B cell (primary cell): Measurements from ENCODE around the gene JUND. TPM values are rescaled to one million over a fixed set of nuclear protein-coding genes. Genes with fewer than 3 reads are reported as not detected.

Experiments
- ATAC-seq: fragments of 200-7000 bp; cut with Tn5 transposase; one replicate; pipeline ENCODE4 v1.10.0; 2021; ENCODE audit warnings: low read depth, mild to moderate bottlenecking, moderate number of reproducible peaks, moderate library complexity
- CTCF ChIA-PET: fragments of 350-600 bp; sonication (Branson Sonifier 250); formaldehyde crosslinking; loops from one replicate; lab custom pipeline; 2021; ENCODE audit warnings: antibody characterized with exemption, inconsistent platforms; lab: Charles Lee
- POLR2A ChIA-PET: fragments of 350-600 bp; sonication (Branson Sonifier 250); formaldehyde crosslinking; loops from one replicate; lab custom pipeline; 2021; ENCODE audit warnings: antibody characterized with exemption; lab: Charles Lee
- DNase-seq: peaks from one replicate; pipeline ENCODE4 v3.0.0; 2013
- H2AFZ ChIP-seq: 2 replicates; pipeline ENCODE4 v1.6.1; 2012; ENCODE audit warnings: mild to moderate bottlenecking, low read depth, low read length; ENCODE audit not compliant: insufficient read depth, poor library complexity, severe bottlenecking
- H3K27ac ChIP-seq, 2 donors: 1 replicate in 1 of 2; 2 replicates in 1 of 2; pipeline ENCODE4 v1.5.1; 2012 to 2013; ENCODE audit warnings: low read length in 2 of 2, mild to moderate bottlenecking in 2 of 2, moderate library complexity in 1 of 2
- H3K27me3 ChIP-seq, 4 experiments: fragments of 200-600 bp in 1 of 4; sonication (generic) in 1 of 4; replicated peaks in 1 of 4; 1 replicate in 2 of 4; 2 replicates in 2 of 4; pipeline versions ENCODE4 v1.6.1 to v1.7.0; 2013 to 2016; ENCODE audit warnings: low read length in 3 of 4, mild to moderate bottlenecking in 2 of 4, mixed read lengths in 1 of 4, moderate library complexity in 1 of 4; ENCODE audit not compliant: insufficient read depth in 4 of 4, control insufficient read depth in 3 of 4; ENCODE audit errors: control extremely low read depth in 1 of 4
- H3K36me3 ChIP-seq, 2 experiments: replicated peaks in 1 of 2; 1 replicate in 1 of 2; 2 replicates in 1 of 2; pipeline versions ENCODE4 v1.6.1 to v1.7.1; 2013; ENCODE audit warnings: low read length in 1 of 2; ENCODE audit not compliant: insufficient read depth in 2 of 2, control insufficient read depth in 1 of 2; ENCODE audit errors: control extremely low read depth in 1 of 2, extremely low read depth in 1 of 2
- H3K4me1 ChIP-seq, 2 donors: fragments of 200-600 bp in 1 of 2; sonication (generic) in 1 of 2; 1 replicate in 1 of 2; 2 replicates in 1 of 2; pipeline versions ENCODE4 v1.5.1 to v1.6.1; 2013 to 2017; ENCODE audit warnings: low read length in 2 of 2; ENCODE audit not compliant: control insufficient read depth in 2 of 2, insufficient read depth in 2 of 2
- H3K4me2 ChIP-seq: replicated peaks from 2 replicates; pipeline ENCODE3; 2012; ENCODE audit warnings: mild to moderate bottlenecking, low read depth, low read length; ENCODE audit not compliant: poor library complexity, severe bottlenecking
- H3K4me3 ChIP-seq, 5 experiments: fragments of 200-600 bp in 1 of 5; sonication (generic) in 1 of 5; 1 replicate in 3 of 5; 2 replicates in 2 of 5; pipeline versions ENCODE4 v1.5.1 to v1.7.0; 2011 to 2016; ENCODE audit warnings: low read length in 4 of 5, mild to moderate bottlenecking in 4 of 5, low read depth in 2 of 5, control low read depth in 1 of 5, moderate library complexity in 1 of 5; ENCODE audit not compliant: insufficient read depth in 1 of 5; ENCODE audit errors: control extremely low read depth in 1 of 5, extremely low read depth in 1 of 5
- H3K79me2 ChIP-seq: fragments of 200-600 bp; sonication (generic); one replicate; pipeline ENCODE4 v1.6.0; 2016; ENCODE audit warnings: low read length; ENCODE audit not compliant: control insufficient read depth, insufficient read depth
- H3K9ac ChIP-seq: fragments of 200-600 bp; sonication (generic); 2 replicates; pipeline ENCODE4 v1.6.1; 2017; ENCODE audit warnings: mild to moderate bottlenecking, low read length, moderate library complexity
- H3K9me3 ChIP-seq, 3 donors: one replicate each; pipeline versions ENCODE4 v1.6.1 to v1.7.1; 2013; ENCODE audit warnings: low read length in 2 of 3; ENCODE audit not compliant: control insufficient read depth in 2 of 3, insufficient read depth in 1 of 3; ENCODE audit errors: control extremely low read depth in 1 of 3
- H4K20me1 ChIP-seq: 2 replicates; pipeline ENCODE4 v1.6.0; 2012; ENCODE audit warnings: mild to moderate bottlenecking, low read length; ENCODE audit not compliant: insufficient read depth, control insufficient read depth, poor library complexity, severe bottlenecking
- H3K27ac Mint-ChIP-seq: one replicate; pipeline ENCODE4 v1.8.0; 2021; ENCODE audit warnings: mixed read lengths
- H3K27me3 Mint-ChIP-seq: one replicate; pipeline ENCODE4 v1.8.0; 2021; ENCODE audit warnings: mixed read lengths
- H3K4me1 Mint-ChIP-seq: one replicate; pipeline ENCODE4 v1.8.0; 2021; ENCODE audit warnings: mixed read lengths
- H3K4me3 Mint-ChIP-seq: one replicate; pipeline ENCODE4 v1.8.0; 2021; ENCODE audit warnings: mixed read lengths
- H3K9me3 Mint-ChIP-seq: one replicate; pipeline ENCODE4 v1.8.0; 2022; ENCODE audit warnings: mixed read lengths; ENCODE audit not compliant: insufficient read depth
- EZH2 ChIP-seq: IDR thresholded peaks from 2 replicates; pipeline ENCODE4 v1.6.1; 2012; ENCODE audit warnings: borderline replicate concordance, low read depth, mild to moderate bottlenecking, moderate library complexity, low read length; ENCODE audit not compliant: insufficient read depth, poor library complexity, severe bottlenecking
- WGBS: methylation state at CpG from one replicate; pipeline ENCODE4 v1.1.5; 2013; ENCODE audit warnings: missing lambda C conversion rate; ENCODE audit not compliant: insufficient coverage; 5-methylcytosine and 5-hydroxymethylcytosine counted together
- intact Hi-C: fragments of 100-400 bp; cut with micrococcal nuclease; formaldehyde crosslinking; loops from one replicate; pipeline ENCODE4 v1.10.0; 2022
- polyA plus RNA-seq: library from polyadenylated mRNA; depleted of rRNA; stranded (reverse); fragments of >200 nt; gene quantifications from 2 replicates; pipeline ENCODE4 v1.2.3, GENCODE V29; 2012
- total RNA-seq, 2 donors: library from RNA; stranded (reverse); fragments of 120-200 nt in 1 of 2; gene quantifications; 1 replicate in 1 of 2; 2 replicates in 1 of 2; pipeline versions ENCODE4 v1.2.3 to v1.2.4, GENCODE V29; 2013 to 2022
- TF ChIP-seq, protein P1 (sequence below): fragments of 200-600 bp; IDR thresholded peaks from one replicate; pipeline ENCODE4 v1.8.0; 2022; ENCODE audit warnings: antibody characterized with exemption, mild to moderate bottlenecking

JUND gene
- total and polyA plus RNA-seq, 2 donors (not counting 1 experiment from before 2014, with no cell fraction given): 628 to 5,593 TPM

DNA sequence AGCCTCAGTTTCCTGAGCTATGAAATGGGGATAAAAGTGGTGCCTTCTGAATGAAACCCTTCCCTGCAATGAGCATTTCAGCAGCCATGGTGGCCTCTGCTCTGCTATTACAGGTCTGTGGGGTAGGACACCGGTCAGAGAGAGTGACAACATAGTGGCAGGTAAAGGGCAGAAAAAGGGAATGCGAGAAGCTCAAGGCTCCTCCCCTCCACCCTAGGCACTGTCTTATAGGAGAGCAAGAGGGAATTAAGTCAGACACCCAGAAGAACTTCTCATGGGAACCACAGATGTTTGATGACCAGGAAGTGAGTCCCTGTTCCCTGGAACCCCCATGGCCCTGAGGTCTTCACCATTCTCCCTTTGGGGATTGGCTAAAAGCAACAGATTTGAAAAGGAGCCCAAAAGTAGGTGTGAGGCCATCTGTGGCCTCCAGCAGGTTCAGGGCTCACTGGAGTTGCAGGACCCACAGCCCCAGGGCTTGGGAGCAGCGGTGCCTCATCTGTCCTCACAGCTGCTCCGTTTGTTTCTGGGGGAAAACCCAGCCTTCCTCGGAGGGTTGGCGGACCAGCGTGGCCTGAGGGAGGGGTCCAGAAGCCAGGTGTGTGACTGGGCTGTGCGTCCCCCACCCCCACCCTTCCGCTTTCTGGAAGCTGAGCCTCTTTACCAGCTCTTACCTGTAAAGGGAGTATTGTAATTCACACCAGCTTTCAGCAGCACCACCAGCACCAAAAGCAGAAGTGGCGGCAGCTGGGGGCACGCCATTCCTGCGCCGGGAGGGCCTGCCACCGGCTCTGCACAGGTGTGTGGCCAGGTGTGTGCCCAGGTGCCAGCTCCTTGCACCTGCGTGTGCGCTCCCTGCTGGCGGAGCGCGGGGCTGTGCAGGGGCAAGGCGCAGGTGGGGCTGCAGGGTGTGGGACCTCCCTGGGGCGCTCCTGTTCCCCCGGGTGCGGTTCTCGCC is 26.6 kb downstream of the JUND start:
- ATAC-seq (peak; percentile 29), DNase-seq (peak; percentile 88)
- POLR2A ChIA-PET: interaction anchor here (0.6 to 1.5 kb wide), 10 partner anchors 16 to 150 kb away, joined by 3 to 6 read pairs (median 4); partner anchors contain the start of gene MPV17L2
- peak overlapping the region; percentile 35 for H3K4me2 ChIP-seq
- H2AFZ ChIP-seq: no peak overlapping the region
- H4K20me1 ChIP-seq: peaks cover 32% of the 10 kb centered on the region
- CTCF ChIA-PET: interaction anchor here (0.6 to 8.0 kb wide), 23 partner anchors 8 to 322 kb away, joined by 3 to 152 read pairs (median 6); partner anchors contain the start of genes ARRDC2, CCDC124, JUND and LSM4
- no peak overlapping the region for H3K9ac ChIP-seq
- H3K79me2 ChIP-seq: peaks cover 3% of the 10 kb centered on the region
- H3K27me3 Mint-ChIP-seq: peaks cover 4% of the 10 kb centered on the region
- peaks cover 0 to 20% (median 2%) of the 10 kb centered on the region in 4 experiments for H3K27me3 ChIP-seq
- H3K27ac Mint-ChIP-seq: peak overlapping the region; percentile 86
- H3K9me3 ChIP-seq: peaks cover 0 to 12% (median 2%) of the 10 kb centered on the region in 3 donors
- no peak overlapping the region for H3K4me3 Mint-ChIP-seq
- peaks cover 28 to 38% of the 10 kb centered on the region in 2 donors for H3K4me1 ChIP-seq
- WGBS: 8% methylated on average over 16 of the region's 24 CpGs
- peaks cover 0 to 5% of the 10 kb centered on the region in 2 experiments for H3K36me3 ChIP-seq
- no peak overlapping the region for H3K4me3 ChIP-seq
- peaks cover 29% of the 10 kb centered on the region for H3K4me1 Mint-ChIP-seq
- no peaks in the 10 kb centered on the region for H3K9me3 Mint-ChIP-seq
- intact Hi-C loops: loop anchor here (1.0 to 5.0 kb wide), 2 partner anchors 73 to 158 kb away; partner anchors contain the start of gene MAST3
- H3K27ac ChIP-seq: no peak overlapping the region
- no peak for TF ChIP-seq EZH2
- TF ChIP-seq, protein P1, sequence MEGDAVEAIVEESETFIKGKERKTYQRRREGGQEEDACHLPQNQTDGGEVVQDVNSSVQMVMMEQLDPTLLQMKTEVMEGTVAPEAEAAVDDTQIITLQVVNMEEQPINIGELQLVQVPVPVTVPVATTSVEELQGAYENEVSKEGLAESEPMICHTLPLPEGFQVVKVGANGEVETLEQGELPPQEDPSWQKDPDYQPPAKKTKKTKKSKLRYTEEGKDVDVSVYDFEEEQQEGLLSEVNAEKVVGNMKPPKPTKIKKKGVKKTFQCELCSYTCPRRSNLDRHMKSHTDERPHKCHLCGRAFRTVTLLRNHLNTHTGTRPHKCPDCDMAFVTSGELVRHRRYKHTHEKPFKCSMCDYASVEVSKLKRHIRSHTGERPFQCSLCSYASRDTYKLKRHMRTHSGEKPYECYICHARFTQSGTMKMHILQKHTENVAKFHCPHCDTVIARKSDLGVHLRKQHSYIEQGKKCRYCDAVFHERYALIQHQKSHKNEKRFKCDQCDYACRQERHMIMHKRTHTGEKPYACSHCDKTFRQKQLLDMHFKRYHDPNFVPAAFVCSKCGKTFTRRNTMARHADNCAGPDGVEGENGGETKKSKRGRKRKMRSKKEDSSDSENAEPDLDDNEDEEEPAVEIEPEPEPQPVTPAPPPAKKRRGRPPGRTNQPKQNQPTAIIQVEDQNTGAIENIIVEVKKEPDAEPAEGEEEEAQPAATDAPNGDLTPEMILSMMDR: peak; percentile 55
